Islet precursor cell (in vitro differentiated cells): ENCODE data around the gene DISC1.
"Not testable (repeated sequence)": the region's sequence is repeated elsewhere in the genome, so short reads cannot be mapped to it uniquely, and the experiment has no call there.

Experiments used
- DNase-seq: peaks from one replicate; pipeline ENCODE4 v3.0.0-alpha.2; 2018

The DISC1 gene

GRCh38 chr1:231735941-231736340 lies 109.4 kb downstream of the DISC1 start:
- DNase-seq = no peak

GRCh38 chr1:231736464-231736863 lies 109.9 kb downstream of the DISC1 start:
- DNase-seq = no peak

- no peak for DNase-seq
Measured at GRCh38 chr1:231738554-231738953, 112.0 kb downstream of the DISC1 start.

GRCh38 chr1:231743966-231744365 lies 117.4 kb downstream of the DISC1 start:
- DNase-seq = no peak

- DNase-seq = no peak
Measured at GRCh38 chr1:231748760-231749415, 122.3 kb downstream of the DISC1 start.

GRCh38 chr1:231750296-231750695 lies 123.7 kb downstream of the DISC1 start:
- no peak for DNase-seq

- no peak for DNase-seq
Measured at GRCh38 chr1:231750818-231751362, 124.3 kb downstream of the DISC1 start.

- DNase-seq = no peak
Measured at GRCh38 chr1:231751415-231751814, 124.8 kb downstream of the DISC1 start.

- no peak for DNase-seq
Measured at GRCh38 chr1:231753313-231753712, 126.7 kb downstream of the DISC1 start.

GRCh38 chr1:231757101-231757404 lies 130.5 kb downstream of the DISC1 start:
- DNase-seq = no peak

GRCh38 chr1:231757759-231758158 lies 131.2 kb downstream of the DISC1 start:
- DNase-seq = no peak

- no peak for DNase-seq
Measured at GRCh38 chr1:231761252-231761651, 134.7 kb downstream of the DISC1 start.

- no peak for DNase-seq
Measured at GRCh38 chr1:231761747-231762541, 135.4 kb downstream of the DISC1 start.

GRCh38 chr1:231763456-231763855 lies 136.9 kb downstream of the DISC1 start:
- DNase-seq = no peak

GRCh38 chr1:231765825-231766224 lies 139.2 kb downstream of the DISC1 start:
- DNase-seq = not testable (repeated sequence)

GRCh38 chr1:231767471-231767870 lies 140.9 kb downstream of the DISC1 start:
- no peak for DNase-seq

- no peak for DNase-seq
Measured at GRCh38 chr1:231768416-231768815, 141.8 kb downstream of the DISC1 start.

GRCh38 chr1:231770506-231771175 lies 144.1 kb downstream of the DISC1 start:
- DNase-seq = no peak

GRCh38 chr1:231774719-231775335 lies 148.2 kb downstream of the DISC1 start:
- DNase-seq = no peak

- peak; percentile 71 for DNase-seq
Measured at GRCh38 chr1:231776010-231776756, 149.6 kb downstream of the DISC1 start.

GRCh38 chr1:231776757-231777062 lies 150.1 kb downstream of the DISC1 start:
- DNase-seq = no peak

- DNase-seq = peak; percentile 91
Measured at GRCh38 chr1:231778009-231778719, 151.6 kb downstream of the DISC1 start.
